ENCODE data around the gene SPAG7.

The SPAG7 gene

GRCh38 chr17:4967539-4968485 lies at the start of gene SPAG7:
SPAG7 (minus strand) TSS chr17:4967817; CDS start chr17:4967804, 13 bp downstream.
- peak within 1 kb of the TSS; percentile 75 for H3K4me3 ChIP-seq
- H3K36me3 ChIP-seq, result peaks cover 54% of the 10 kb centered on the region
- H3K27me3 ChIP-seq, result no peaks in the 10 kb centered on the region
- H3K4me2 ChIP-seq, result peak within 1 kb of the TSS; percentile 99
- peak within 1 kb of the TSS; percentile 83 for H3K9ac ChIP-seq
- TF ChIP-seq Cebpa-rat (IDR thresholded peaks at IDR 0.05), result no peak
- H3K9me3 ChIP-seq, result no peaks in the 10 kb centered on the region
- peaks cover 32% of the 10 kb centered on the region for H3K4me1 ChIP-seq
- no peaks in the 10 kb centered on the region for H4K20me1 ChIP-seq
- peak within 1 kb of the TSS; percentile 84 for H3K27ac ChIP-seq

GRCh38 chr17:5014357-5014756 lies 46.7 kb upstream of the SPAG7 start:
- H3K9me3 ChIP-seq, result no peaks in the 10 kb centered on the region
- H3K4me3 ChIP-seq, result no peak overlapping the region
- no peak overlapping the region for H3K9ac ChIP-seq
- peaks cover 64% of the 10 kb centered on the region for H3K36me3 ChIP-seq
- TF ChIP-seq Cebpa-rat (IDR thresholded peaks at IDR 0.05), result no peak
- H3K27me3 ChIP-seq, result no peaks in the 10 kb centered on the region
- H4K20me1 ChIP-seq, result peaks cover 4% of the 10 kb centered on the region; the same call in 1 of the 2 replicates
- peaks cover 30% of the 10 kb centered on the region for H3K4me1 ChIP-seq
- H3K27ac ChIP-seq, result no peak overlapping the region
- no peak overlapping the region for H3K4me2 ChIP-seq

GRCh38 chr17:5011928-5012327 lies 44.3 kb upstream of the SPAG7 start:
- H3K4me3 ChIP-seq, result no peak overlapping the region
- no peak overlapping the region for H3K9ac ChIP-seq
- TF ChIP-seq Cebpa-rat (IDR thresholded peaks at IDR 0.05), result no peak
- H3K4me2 ChIP-seq, result no peak overlapping the region
- no peaks in the 10 kb centered on the region for H3K27me3 ChIP-seq
- peaks cover 80% of the 10 kb centered on the region for H3K36me3 ChIP-seq
- H3K9me3 ChIP-seq, result no peaks in the 10 kb centered on the region
- H3K4me1 ChIP-seq, result peaks cover 14% of the 10 kb centered on the region
- H4K20me1 ChIP-seq, result no peaks in the 10 kb centered on the region
- no peak overlapping the region for H3K27ac ChIP-seq

GRCh38 chr17:5003214-5003867 lies 35.7 kb upstream of the SPAG7 start:
- Histone ChIP-seq H3K27ac (no peak overlapping the region), H3K27me3 (no peaks in the 10 kb centered on the region), H3K36me3 (peaks cover 78% of the 10 kb centered on the region), H3K9me3 (no peaks in the 10 kb centered on the region), H4K20me1 (peaks cover 19% of the 10 kb centered on the region), H3K4me1 (peaks cover 22% of the 10 kb centered on the region), H3K9ac (no peak overlapping the region), H3K4me2 (no peak overlapping the region), H3K4me3 (no peak overlapping the region)
- no peak for TF ChIP-seq Cebpa-rat (IDR thresholded peaks at IDR 0.05)

GRCh38 chr17:5002121-5002788 lies 34.6 kb upstream of the SPAG7 start:
- no peak for TF ChIP-seq Cebpa-rat (IDR thresholded peaks at IDR 0.05)
- no peak overlapping the region for H3K4me2 ChIP-seq
- no peak overlapping the region for H3K27ac ChIP-seq
- peaks cover 67% of the 10 kb centered on the region for H3K36me3 ChIP-seq
- no peak overlapping the region for H3K9ac ChIP-seq
- H3K27me3 ChIP-seq, result no peaks in the 10 kb centered on the region
- no peak overlapping the region for H3K4me3 ChIP-seq
- peaks cover 24% of the 10 kb centered on the region for H3K4me1 ChIP-seq
- peaks cover 19% of the 10 kb centered on the region for H4K20me1 ChIP-seq
- H3K9me3 ChIP-seq, result no peaks in the 10 kb centered on the region

- H3K4me1 ChIP-seq, result peaks cover 31% of the 10 kb centered on the region
- no peak overlapping the region for H3K9ac ChIP-seq
- H3K27ac ChIP-seq, result no peak overlapping the region
- H3K9me3 ChIP-seq, result no peaks in the 10 kb centered on the region
- H3K27me3 ChIP-seq, result no peaks in the 10 kb centered on the region
- no peak for TF ChIP-seq Cebpa-rat (IDR thresholded peaks at IDR 0.05)
- H3K36me3 ChIP-seq, result peaks cover 47% of the 10 kb centered on the region
- peaks cover 19% of the 10 kb centered on the region for H4K20me1 ChIP-seq
- peak overlapping the region; percentile 99 for H3K4me2 ChIP-seq
- H3K4me3 ChIP-seq, result no peak overlapping the region
Observed at GRCh38 chr17:5000237-5000639, 32.6 kb upstream of the SPAG7 start.

GRCh38 chr17:4999430-5000093 lies 31.9 kb upstream of the SPAG7 start:
- peak overlapping the region; percentile 99 for H3K4me2 ChIP-seq
- peaks cover 31% of the 10 kb centered on the region for H3K4me1 ChIP-seq
- TF ChIP-seq Cebpa-rat (IDR thresholded peaks at IDR 0.05), result no peak
- H3K9me3 ChIP-seq, result no peaks in the 10 kb centered on the region
- peak overlapping the region; percentile 34; the same call in 1 of the 2 replicates for H3K27ac ChIP-seq
- peaks cover 19% of the 10 kb centered on the region for H4K20me1 ChIP-seq
- peaks cover 40% of the 10 kb centered on the region for H3K36me3 ChIP-seq
- H3K4me3 ChIP-seq, result peak overlapping the region; percentile 92; the same call in 1 of the 2 replicates
- no peaks in the 10 kb centered on the region for H3K27me3 ChIP-seq
- peak overlapping the region; percentile 88 for H3K9ac ChIP-seq

GRCh38 chr17:4998732-4999429 lies 31.3 kb upstream of the SPAG7 start:
- peak overlapping the region; percentile 92 for H3K4me3 ChIP-seq
- peaks cover 31% of the 10 kb centered on the region for H3K4me1 ChIP-seq
- TF ChIP-seq Cebpa-rat (IDR thresholded peaks at IDR 0.05), result no peak
- H3K36me3 ChIP-seq, result peaks cover 33% of the 10 kb centered on the region
- peaks cover 19% of the 10 kb centered on the region for H4K20me1 ChIP-seq
- H3K4me2 ChIP-seq, result peak overlapping the region; percentile 99
- no peaks in the 10 kb centered on the region for H3K9me3 ChIP-seq
- H3K27me3 ChIP-seq, result no peaks in the 10 kb centered on the region
- peak overlapping the region; percentile 88 for H3K9ac ChIP-seq
- H3K27ac ChIP-seq, result peak overlapping the region; percentile 89
